GM21619 (cell line): Measurements from ENCODE around the gene CORO2B.

Experiments used
- ATAC-seq: cut with Tn5 transposase; IDR thresholded peaks from one replicate; pipeline ENCODE4 v1.9.1; 2021; ENCODE audit not compliant: unreplicated experiment

The CORO2B gene

GRCh38 chr15:68571582-68571981 lies 7.2 kb upstream of the CORO2B start:
- no peak for ATAC-seq

- ATAC-seq: no peak
Measured at GRCh38 chr15:68572309-68572708, 6.5 kb upstream of the CORO2B start.

GRCh38 chr15:68572921-68573320 lies 5.9 kb upstream of the CORO2B start:
- ATAC-seq: no peak

- no peak for ATAC-seq
Measured at GRCh38 chr15:68574046-68574445, 4.7 kb upstream of the CORO2B start.

- ATAC-seq: no peak
Measured at GRCh38 chr15:68574629-68575028, 4.2 kb upstream of the CORO2B start.

GRCh38 chr15:68576235-68576892 lies 2.4 kb upstream of the CORO2B start:
- ATAC-seq: no peak

- ATAC-seq: no peak
Measured at GRCh38 chr15:68578175-68578979, 416 bp upstream of the CORO2B start.

GRCh38 chr15:68580026-68580882 lies 1.5 kb downstream of the CORO2B start:
- no peak for ATAC-seq

GRCh38 chr15:68580883-68581155 lies 2.0 kb downstream of the CORO2B start:
- ATAC-seq: no peak

- no peak for ATAC-seq
Measured at GRCh38 chr15:68581725-68582124, 2.9 kb downstream of the CORO2B start.

- ATAC-seq: no peak
Measured at GRCh38 chr15:68582236-68582635, 3.4 kb downstream of the CORO2B start.

- no peak for ATAC-seq
Measured at GRCh38 chr15:68582864-68583263, 4.1 kb downstream of the CORO2B start.

- no peak for ATAC-seq
Measured at GRCh38 chr15:68583321-68583720, 4.5 kb downstream of the CORO2B start.

- no peak for ATAC-seq
Measured at GRCh38 chr15:68583936-68584755, 5.4 kb downstream of the CORO2B start.

GRCh38 chr15:68584756-68585573 lies 6.2 kb downstream of the CORO2B start:
- ATAC-seq: no peak

GRCh38 chr15:68585574-68586273 lies 6.9 kb downstream of the CORO2B start:
- ATAC-seq: no peak

GRCh38 chr15:68586274-68586961 lies 7.6 kb downstream of the CORO2B start:
- ATAC-seq: no peak

GRCh38 chr15:68587769-68588385 lies 9.1 kb downstream of the CORO2B start:
- no peak for ATAC-seq

- no peak for ATAC-seq
Measured at GRCh38 chr15:68589053-68589452, 10.3 kb downstream of the CORO2B start.
